Activated CD8-positive, alpha-beta memory T cell treated with anti-CD3 and anti-CD28 coated beads, Interleukin-2, amount 50 U/mL, for 48 hours (primary cell): ENCODE results near the gene COL23A1.

Experiments
- DNase-seq: peaks from one replicate; pipeline ENCODE4 v3.0.0-alpha.2; 2020

The COL23A1 gene

DNA sequence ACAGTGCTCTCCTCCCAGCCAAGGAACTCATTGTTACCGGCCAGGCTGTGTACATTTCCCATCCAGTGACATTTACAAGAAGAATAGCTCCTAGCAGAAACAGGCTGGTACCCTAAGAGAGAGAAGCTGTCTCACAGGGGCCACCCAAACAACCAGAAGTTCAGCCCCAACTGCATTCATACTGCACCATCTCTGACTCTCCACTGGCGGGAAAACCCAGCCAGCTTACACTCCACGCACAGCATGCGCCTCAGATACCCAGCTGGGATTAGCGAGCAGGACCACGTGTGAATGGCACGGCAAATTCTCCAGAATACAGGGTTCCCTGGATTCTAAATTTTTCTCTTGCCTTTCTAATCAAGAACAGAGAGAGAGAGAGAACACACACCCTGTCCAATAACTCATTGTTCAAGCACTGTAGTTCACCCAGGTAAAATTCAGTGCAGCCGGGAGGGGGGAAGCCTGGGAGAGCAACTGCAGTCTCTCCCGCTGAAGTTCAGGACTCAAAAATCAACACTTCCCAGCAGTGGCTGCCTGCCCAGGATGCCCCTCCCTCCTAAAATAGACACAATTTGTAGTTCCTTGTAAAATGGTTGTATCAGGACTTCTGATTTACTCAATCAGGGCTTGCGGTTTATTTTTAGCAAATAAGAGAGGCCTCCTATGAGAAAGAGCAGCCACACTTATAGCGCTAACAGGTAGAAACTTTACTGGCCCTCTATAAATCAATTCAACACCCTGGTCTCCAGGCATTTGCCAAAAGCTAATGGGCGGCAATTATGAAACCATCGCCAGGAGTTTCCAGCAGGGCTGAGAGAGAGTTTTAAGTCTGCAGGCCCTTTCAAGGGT lies 2.2 kb downstream of the COL23A1 start:
- DNase-seq, result no peak

GRCh38 chr5:178586396-178586795 lies 3.8 kb downstream of the COL23A1 start:
- DNase-seq, result no peak

DNA sequence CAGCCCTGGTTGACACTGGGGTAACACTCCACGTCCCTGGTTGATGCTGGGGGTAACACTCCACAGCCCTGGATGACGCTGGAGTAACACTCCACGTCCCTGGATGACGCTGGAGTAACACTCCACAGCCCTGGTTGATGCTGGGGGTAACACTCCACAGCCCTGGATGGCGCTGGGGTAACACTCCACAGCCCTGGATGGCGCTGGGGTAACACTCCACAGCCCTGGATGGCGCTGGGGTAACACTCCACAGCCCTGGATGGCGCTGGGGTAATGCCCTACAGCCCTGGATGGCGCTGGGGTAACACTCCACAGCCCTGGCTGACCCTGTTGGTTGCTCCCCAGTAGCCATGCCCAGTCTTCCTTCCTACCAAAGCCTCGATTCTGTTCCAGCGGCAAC lies 4.8 kb downstream of the COL23A1 start:
- peak; percentile 88 for DNase-seq

- DNase-seq, result no peak
These were observed 6.9 kb downstream of the COL23A1 start for GRCh38 chr5:178583279-178583678.

- no peak for DNase-seq
These were observed 7.9 kb downstream of the COL23A1 start for GRCh38 chr5:178582291-178582690.

DNA sequence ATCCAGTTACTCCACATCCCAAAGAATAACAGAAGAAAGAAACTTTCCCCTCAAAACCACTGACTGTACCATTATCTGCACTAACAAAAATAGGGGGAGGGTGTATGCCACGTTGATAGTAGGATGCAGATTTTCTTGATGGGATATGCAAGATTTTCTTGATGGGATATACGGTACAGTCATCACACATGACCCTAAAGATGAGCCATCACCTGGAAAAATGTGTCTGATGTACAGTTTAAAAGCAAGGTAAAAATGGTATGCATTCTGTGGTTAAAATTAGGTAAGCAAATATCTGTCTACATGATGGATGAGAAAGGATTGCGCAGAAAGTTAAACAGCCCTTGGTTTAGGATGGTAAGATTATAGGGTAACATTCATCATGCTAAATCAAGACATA lies 8.6 kb downstream of the COL23A1 start:
- no peak for DNase-seq

DNA sequence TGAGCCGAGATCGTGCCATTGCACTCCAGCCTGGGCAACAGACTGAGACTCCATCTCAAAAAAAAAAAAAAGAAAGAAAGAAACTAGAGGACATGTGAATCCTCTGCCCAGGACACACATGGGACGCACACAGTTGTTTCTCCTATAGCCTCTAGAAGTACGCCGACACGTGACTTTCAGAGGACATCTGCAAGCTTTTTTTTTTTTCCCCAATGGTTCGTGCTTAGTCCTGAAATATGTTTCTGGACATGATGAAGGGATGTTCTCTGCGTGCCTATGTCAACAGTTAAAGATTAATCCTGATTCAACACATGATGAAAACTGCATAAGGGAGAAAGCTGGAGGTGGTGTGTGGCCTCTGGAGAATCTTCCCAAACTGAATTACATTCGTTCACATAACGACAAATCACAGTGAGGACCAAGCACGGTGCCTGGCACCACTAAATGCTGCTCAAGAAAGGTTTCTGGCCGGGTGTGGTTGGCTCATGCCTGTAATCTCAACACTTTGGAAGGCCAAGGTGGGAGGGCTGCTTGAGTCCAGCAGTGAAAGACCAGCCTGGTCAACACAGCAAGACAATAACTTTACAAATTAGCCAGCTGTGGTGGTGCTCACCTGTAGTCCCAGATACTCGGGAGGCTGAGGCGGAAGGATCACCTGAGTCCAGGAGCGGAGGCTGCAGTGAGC lies 9.8 kb downstream of the COL23A1 start:
- DNase-seq, result no peak

- DNase-seq, result no peak
These were observed 12.2 kb downstream of the COL23A1 start for GRCh38 chr5:178577944-178578343.

- DNase-seq, result no peak
These were observed 12.8 kb downstream of the COL23A1 start for GRCh38 chr5:178577376-178577839.

GRCh38 chr5:178576591-178577351 lies 13.4 kb downstream of the COL23A1 start:
- no peak for DNase-seq

- DNase-seq, result no peak
These were observed 17.0 kb downstream of the COL23A1 start for GRCh38 chr5:178573216-178573615.

GRCh38 chr5:178572617-178573016 lies 17.6 kb downstream of the COL23A1 start:
- DNase-seq, result no peak

- no peak for DNase-seq
These were observed 20.7 kb downstream of the COL23A1 start for GRCh38 chr5:178569485-178569884.

- DNase-seq, result no peak
These were observed 25.2 kb downstream of the COL23A1 start for GRCh38 chr5:178564811-178565550.

DNA sequence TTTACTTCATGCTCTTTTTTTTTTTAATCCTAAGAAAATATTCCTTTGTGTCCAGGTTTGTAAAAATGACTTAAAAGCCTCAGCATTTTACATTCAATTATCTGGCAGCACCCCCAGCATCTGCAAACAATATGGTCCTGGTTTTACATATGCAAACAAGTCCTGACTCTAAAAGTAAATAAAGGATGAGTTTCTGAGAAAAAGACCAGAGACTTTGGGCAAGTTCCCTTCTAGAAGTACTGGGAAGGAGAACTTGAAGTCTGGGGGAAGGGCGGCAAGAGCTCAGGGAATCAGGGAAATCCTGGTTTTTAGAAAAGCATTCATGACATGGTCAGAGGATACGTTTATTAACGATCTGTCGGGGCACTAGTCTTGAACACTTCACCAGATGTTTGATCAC lies 25.8 kb downstream of the COL23A1 start:
- DNase-seq, result no peak

DNA sequence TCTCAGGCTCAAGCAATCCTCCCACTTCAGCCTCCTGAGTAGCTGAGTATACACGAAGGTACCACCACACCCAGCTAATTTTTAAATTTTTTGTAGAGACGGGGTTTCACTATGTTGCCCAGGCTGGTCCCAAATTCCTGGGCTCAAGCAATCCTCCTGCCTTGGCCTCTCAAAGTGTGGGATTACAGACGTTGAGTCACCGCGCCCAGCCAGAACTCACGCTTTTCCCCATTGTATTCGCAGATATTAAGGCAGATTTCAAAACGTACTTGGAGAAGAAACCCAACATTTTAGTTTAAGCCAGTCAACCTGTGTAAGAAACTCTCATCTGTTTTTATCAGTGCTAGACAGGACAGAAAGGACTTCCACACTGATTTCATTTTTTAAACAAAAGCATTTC lies 26.6 kb downstream of the COL23A1 start:
- DNase-seq, result no peak

GRCh38 chr5:178561746-178562264 lies 28.4 kb downstream of the COL23A1 start:
- no peak for DNase-seq

GRCh38 chr5:178560911-178561310 lies 29.3 kb downstream of the COL23A1 start:
- no peak for DNase-seq

DNA sequence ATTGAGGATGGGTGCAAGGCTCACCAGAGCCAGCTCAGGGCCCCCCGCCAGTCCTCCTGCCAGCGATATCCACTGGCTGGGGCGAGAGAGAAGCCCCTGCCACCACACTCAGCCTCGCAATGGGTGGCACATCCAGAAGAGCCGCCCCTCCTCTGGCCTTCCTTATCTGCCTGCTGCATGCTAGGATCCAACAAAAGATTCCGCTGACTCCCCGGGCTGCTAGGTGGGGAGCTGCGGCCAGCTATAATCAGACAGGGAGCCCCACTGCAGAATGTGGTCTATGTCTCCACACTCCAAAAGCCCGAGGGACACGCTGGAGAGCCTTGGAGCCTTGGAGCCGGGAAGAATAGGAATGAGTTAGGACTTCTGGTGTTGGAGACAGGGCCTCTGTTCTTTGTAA lies 32.8 kb downstream of the COL23A1 start:
- DNase-seq, result no peak

GRCh38 chr5:178555771-178556211 lies 34.4 kb downstream of the COL23A1 start:
- no peak for DNase-seq

GRCh38 chr5:178555005-178555404 lies 35.2 kb downstream of the COL23A1 start:
- no peak for DNase-seq

DNA sequence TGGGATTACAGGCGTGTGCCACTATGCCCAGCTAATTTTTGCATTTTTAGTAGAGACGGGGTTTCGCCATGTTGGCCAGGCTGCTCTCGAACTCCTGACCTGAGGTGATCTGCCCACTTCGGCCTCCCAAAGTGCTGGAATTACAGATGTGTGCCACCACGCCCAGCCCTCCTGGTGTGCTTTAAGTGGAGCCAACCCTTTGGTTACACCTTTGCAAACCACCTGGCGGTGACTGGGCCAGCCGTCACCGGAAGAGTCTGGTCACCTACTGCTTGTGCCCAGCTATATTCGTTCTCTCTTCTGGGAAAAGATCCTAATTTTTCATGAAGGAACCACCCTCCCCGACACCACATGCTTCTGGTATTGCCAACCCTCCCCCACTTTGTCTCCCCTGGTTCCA lies 35.9 kb downstream of the COL23A1 start:
- DNase-seq, result no peak
